Testis (tissue), 3 donors: ENCODE results near the gene TEX51. TPM values are rescaled to one million over a fixed set of nuclear protein-coding genes. Genes with fewer than 3 reads are reported as not detected.

ENCODE experiments used
- DNase-seq: peaks from one replicate; pipeline ENCODE4 v3.0.0-alpha.2; 2019
- H3K27ac ChIP-seq, 2 donors: fragments of 200-600 bp; sonication (generic); one replicate each; pipeline ENCODE4 v1.5.1; 2019
- H3K27me3 ChIP-seq: fragments of 200-600 bp; sonication (generic); one replicate; pipeline ENCODE4 v1.5.1; 2019
- H3K36me3 ChIP-seq: fragments of 200-600 bp; sonication (generic); one replicate; pipeline ENCODE4 v1.5.1; 2017; ENCODE audit warnings: low read depth; ENCODE audit errors: missing control alignments
- H3K4me1 ChIP-seq: fragments of 200-600 bp; sonication (generic); one replicate; pipeline ENCODE4 v1.5.1; 2019
- H3K4me3 ChIP-seq, 2 donors: fragments of 200-600 bp; sonication (generic); one replicate each; pipeline ENCODE4 v1.5.1; 2017 to 2019
- H3K9me3 ChIP-seq: fragments of 200-600 bp; sonication (generic); one replicate; pipeline ENCODE4 v1.5.1; 2017
- POLR2A ChIP-seq: fragments of 450-650 bp; IDR thresholded peaks from one replicate; pipeline ENCODE4 v1.6.1; 2017; ENCODE audit warnings: antibody characterized with exemption, mild to moderate bottlenecking, moderate library complexity
- WGBS, 2 donors: methylation state at CpG; one replicate each; pipeline ENCODE4 v1.1.5; 2018; 5-methylcytosine and 5-hydroxymethylcytosine counted together
- intact Hi-C: fragments of 100-400 bp; cut with DNase I; formaldehyde crosslinking; loops from one replicate; pipeline ENCODE4 v1.15.1; 2023; ENCODE audit warnings: low total_unique reads
- polyA plus RNA-seq: library from polyadenylated mRNA; stranded (reverse); fragments of 350-450 nt; fragmentation: Illumina TruSeq; extraction: RNeasy Lipid Tissue Mini Kit (QIAGEN cat#74804); gene quantifications from one replicate; pipeline ENCODE4 v1.2.3, GENCODE V29; 2014; ENCODE audit warnings: low read depth, low replicate concordance; ENCODE audit not compliant: insufficient read depth
- total RNA-seq, 2 donors: library from RNA; depleted of rRNA; stranded (reverse); fragments of >200 nt; gene quantifications; one replicate each; pipeline ENCODE4 v1.2.3, GENCODE V29; 2016
- TF ChIP-seq, protein P1 (sequence below), 3 experiments: fragments of 450-650 bp in 2 of 3; fragments of 200-600 bp in 1 of 3; sonication (generic) in 1 of 3; IDR thresholded peaks; one replicate each; pipeline ENCODE4 v1.5.1; 2016 to 2019; ENCODE audit warnings: antibody characterized with exemption in 3 of 3, mild to moderate bottlenecking in 2 of 3, moderate library complexity in 1 of 3

Gene TEX51
- total and polyA plus RNA-seq, 3 donors from 2014 or later, result 16.3 to 111 (median 40.9) TPM

DNA sequence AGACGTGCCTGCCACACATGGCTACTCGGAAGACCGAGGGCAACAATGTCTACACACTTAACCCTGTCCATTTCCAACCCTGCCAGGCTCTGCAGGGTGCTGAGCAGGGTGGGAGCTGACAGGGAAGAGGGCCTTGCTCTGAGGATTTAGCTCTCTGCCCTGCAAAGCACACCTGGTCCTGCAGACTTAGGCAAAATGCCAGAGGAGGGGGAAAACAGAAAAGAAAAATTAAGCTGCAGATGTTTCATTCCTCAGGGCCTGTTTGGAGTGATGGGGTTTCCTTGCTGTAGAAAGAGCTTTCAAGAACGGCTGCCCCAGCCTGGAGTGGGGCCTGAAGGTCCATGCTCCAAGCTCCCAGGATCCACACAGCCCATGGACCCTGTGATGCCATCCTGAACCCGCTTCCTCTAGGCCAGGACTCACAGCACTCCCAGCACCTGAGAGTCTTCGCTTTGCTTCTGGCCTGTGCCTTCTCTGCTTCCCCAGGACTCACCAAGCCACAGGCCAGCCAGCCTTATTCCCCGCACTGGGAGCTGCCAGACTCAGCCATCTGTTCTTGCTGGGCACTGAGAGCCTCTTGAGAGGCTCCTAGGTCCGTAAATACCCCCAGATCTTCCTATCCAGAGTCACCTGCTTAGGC lies 9.1 kb upstream of the TEX51 start:
- Histone ChIP-seq H3K36me3 (no peaks in the 10 kb centered on the region), H3K27me3 (no peaks in the 10 kb centered on the region), H3K27ac (no peak overlapping the region), H3K4me3 (no peak overlapping the region), H3K4me1 (peaks cover 4% of the 10 kb centered on the region), H3K9me3 (no peaks in the 10 kb centered on the region)
- no peak for DNase-seq
- WGBS, 2 donors, result 73 to 83% methylated on average over 6 to 8 of the region's 8 CpGs
- no peak for TF ChIP-seq POLR2A
- TF ChIP-seq, protein P1, sequence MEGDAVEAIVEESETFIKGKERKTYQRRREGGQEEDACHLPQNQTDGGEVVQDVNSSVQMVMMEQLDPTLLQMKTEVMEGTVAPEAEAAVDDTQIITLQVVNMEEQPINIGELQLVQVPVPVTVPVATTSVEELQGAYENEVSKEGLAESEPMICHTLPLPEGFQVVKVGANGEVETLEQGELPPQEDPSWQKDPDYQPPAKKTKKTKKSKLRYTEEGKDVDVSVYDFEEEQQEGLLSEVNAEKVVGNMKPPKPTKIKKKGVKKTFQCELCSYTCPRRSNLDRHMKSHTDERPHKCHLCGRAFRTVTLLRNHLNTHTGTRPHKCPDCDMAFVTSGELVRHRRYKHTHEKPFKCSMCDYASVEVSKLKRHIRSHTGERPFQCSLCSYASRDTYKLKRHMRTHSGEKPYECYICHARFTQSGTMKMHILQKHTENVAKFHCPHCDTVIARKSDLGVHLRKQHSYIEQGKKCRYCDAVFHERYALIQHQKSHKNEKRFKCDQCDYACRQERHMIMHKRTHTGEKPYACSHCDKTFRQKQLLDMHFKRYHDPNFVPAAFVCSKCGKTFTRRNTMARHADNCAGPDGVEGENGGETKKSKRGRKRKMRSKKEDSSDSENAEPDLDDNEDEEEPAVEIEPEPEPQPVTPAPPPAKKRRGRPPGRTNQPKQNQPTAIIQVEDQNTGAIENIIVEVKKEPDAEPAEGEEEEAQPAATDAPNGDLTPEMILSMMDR (IDR thresholded peaks at IDR 0.05), result no peak
- intact Hi-C loops, result no loop called here

DNA sequence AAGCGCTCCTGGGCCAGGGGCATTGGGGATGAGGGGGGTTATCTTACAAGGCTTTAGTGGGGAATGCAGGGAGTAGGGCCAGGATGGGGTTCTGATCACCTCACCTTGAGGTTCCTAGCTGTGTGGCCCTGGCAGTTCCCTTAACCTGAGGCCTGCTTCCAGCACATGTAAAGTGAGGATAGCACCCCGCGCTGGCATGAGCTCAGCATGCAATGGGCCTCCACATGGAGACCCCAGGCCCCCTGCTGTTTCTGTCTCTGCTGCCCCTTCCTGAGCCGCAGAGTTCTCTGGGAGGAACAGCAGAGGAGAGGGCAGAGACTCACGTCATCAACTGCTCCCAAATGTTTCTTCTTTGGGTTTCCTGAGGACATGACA lies 8.6 kb upstream of the TEX51 start:
- no peak for DNase-seq
- H3K4me1 ChIP-seq, result peaks cover 4% of the 10 kb centered on the region
- H3K4me3 ChIP-seq, result no peak overlapping the region
- no peaks in the 10 kb centered on the region for H3K36me3 ChIP-seq
- TF ChIP-seq, protein P1 (IDR thresholded peaks at IDR 0.05), result no peak
- no peak for TF ChIP-seq POLR2A
- no peaks in the 10 kb centered on the region for H3K27me3 ChIP-seq
- H3K9me3 ChIP-seq, result no peaks in the 10 kb centered on the region
- intact Hi-C loops, result no loop called here
- WGBS, 2 donors, result 88 to 99% methylated on average over 5 of the region's 5 CpGs
- H3K27ac ChIP-seq, result no peak overlapping the region

DNA sequence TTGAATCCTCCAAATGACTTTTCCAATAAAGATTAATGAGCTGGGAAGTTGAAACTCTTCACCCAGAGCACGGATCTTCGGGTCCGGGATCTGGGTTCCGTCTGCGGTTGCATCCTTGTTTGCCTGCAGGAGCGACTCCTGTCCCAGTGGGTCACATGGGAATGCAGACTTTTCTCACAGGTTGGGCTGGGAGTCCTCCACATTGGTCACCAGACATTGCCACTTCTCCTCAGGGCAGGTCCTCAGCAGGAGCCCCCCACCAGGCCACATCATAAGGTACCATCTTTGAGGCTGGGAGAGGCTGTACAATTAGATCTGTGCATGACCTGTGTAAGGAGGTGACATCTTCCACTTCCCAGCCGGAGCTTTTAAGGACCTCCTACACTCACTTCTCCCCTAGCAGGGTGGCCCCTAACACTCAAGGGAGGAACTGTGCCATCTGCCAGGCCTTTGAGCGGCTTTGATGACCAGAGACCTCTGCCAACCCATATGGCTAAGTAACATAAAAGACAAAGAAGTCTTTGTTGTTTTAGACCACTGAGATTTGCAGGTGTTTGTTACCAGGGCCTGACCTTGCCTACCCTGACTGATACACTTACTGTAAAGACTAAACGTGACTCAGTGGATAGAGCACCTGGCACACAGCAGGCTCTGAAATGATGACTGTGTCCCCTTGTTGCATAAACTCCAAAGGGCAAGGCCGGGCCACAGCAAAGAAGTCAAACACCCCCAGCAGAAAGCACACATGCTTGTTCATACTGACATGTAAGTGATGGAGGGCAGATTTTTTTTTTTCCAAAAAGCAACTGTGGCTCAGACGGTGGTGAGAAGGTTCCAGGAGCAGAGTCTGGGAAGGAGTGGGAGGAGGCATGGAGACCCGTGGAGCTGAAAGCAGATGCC lies 7.9 kb upstream of the TEX51 start:
- DNase-seq, result no peak
- no peak for TF ChIP-seq POLR2A
- TF ChIP-seq, protein P1 (IDR thresholded peaks at IDR 0.05), result no peak
- 82 to 85% methylated on average over 12 of the region's 12 CpGs for WGBS, 2 donors
- no peaks in the 10 kb centered on the region for H3K27me3 ChIP-seq
- no peaks in the 10 kb centered on the region for H3K36me3 ChIP-seq
- no peak overlapping the region for H3K27ac ChIP-seq
- intact Hi-C loops, result no loop called here
- H3K9me3 ChIP-seq, result no peaks in the 10 kb centered on the region
- no peak overlapping the region for H3K4me3 ChIP-seq
- H3K4me1 ChIP-seq, result peaks cover under 1% of the 10 kb centered on the region

DNA sequence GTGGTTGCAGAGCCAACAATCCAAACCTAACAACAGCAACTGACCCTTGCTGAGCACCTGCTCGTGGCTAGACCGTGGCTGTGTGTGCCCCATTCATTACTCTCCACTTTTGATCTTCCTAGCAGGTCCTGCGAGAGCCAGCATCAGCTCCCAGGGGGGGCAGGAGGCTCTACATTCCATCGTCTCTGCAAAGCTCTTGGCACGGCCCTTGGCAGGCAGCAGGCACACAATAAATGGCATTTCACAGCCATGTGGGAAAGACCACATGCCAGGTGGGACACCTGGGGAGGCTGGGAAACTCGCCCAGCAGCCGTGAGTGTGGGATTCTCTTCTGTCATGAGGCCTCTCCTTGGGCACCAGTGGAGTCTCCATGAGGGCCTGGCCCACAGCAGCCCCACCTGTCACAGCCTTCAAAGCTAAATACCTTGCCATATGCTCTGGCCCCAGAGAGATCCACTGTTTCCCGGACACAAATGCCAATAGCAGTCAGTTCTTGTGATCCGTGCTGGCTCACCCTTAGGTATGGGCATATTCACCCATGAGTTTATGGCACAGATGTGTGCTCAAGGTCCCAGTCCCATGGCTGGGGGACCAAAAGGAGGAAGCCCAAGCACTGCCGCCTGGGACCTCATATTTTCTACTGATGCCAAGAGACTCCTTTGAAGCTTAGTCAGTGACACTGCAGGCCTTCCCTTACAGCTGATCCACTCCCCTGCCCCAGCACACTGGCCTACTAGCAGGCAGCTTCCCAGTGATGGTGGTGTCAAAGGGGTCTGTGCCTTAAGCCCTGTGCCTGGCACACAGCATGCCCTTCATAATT lies 6.8 kb upstream of the TEX51 start:
- Histone ChIP-seq H3K36me3 (no peaks in the 10 kb centered on the region), H3K4me3 (no peak overlapping the region), H3K27ac (no peak overlapping the region), H3K27me3 (no peaks in the 10 kb centered on the region), H3K9me3 (no peaks in the 10 kb centered on the region), H3K4me1 (no peaks in the 10 kb centered on the region)
- no peak for TF ChIP-seq POLR2A
- TF ChIP-seq, protein P1 (IDR thresholded peaks at IDR 0.05), result no peak
- WGBS, 2 donors, result 82 to 83% methylated on average over 10 of the region's 10 CpGs
- DNase-seq, result no peak
- intact Hi-C loops, result no loop called here
